HG03354 (cell line): ENCODE measurements around the gene NEDD8.
"Not testable (repeated sequence)": the region's sequence is repeated elsewhere in the genome, so short reads cannot be mapped to it uniquely, and the experiment has no call there.

Source experiments
- ATAC-seq: cut with Tn5 transposase; IDR thresholded peaks from one replicate; pipeline ENCODE4 v1.9.1; 2021; ENCODE audit warnings: mild to moderate bottlenecking; ENCODE audit not compliant: unreplicated experiment, poor library complexity, severe bottlenecking

Gene NEDD8

GRCh38 chr14:24252289-24253124 is 20.3 kb upstream of the NEDD8 start:
- no peak for ATAC-seq

GRCh38 chr14:24251880-24252288 is 19.7 kb upstream of the NEDD8 start:
- ATAC-seq: no peak

- ATAC-seq: no peak
These were observed 18.2 kb upstream of the NEDD8 start for GRCh38 chr14:24250354-24250753.

- no peak for ATAC-seq
These were observed 17.3 kb upstream of the NEDD8 start for GRCh38 chr14:24249230-24250021.

GRCh38 chr14:24247422-24247821 is 15.3 kb upstream of the NEDD8 start:
- ATAC-seq: no peak

- no peak for ATAC-seq
These were observed 14.6 kb upstream of the NEDD8 start for GRCh38 chr14:24246765-24247212.

GRCh38 chr14:24245350-24245749 is 13.2 kb upstream of the NEDD8 start:
- not testable (repeated sequence) for ATAC-seq

- no peak for ATAC-seq
These were observed 11.2 kb upstream of the NEDD8 start for GRCh38 chr14:24243336-24243836.

GRCh38 chr14:24241829-24242443 is 9.8 kb upstream of the NEDD8 start:
- ATAC-seq: peak; percentile 80

GRCh38 chr14:24240110-24240918 is 8.1 kb upstream of the NEDD8 start:
- no peak for ATAC-seq

GRCh38 chr14:24238527-24239037 is 6.4 kb upstream of the NEDD8 start:
- no peak for ATAC-seq

GRCh38 chr14:24238123-24238522 is 6.0 kb upstream of the NEDD8 start:
- no peak for ATAC-seq

- ATAC-seq: no peak
These were observed 5.3 kb upstream of the NEDD8 start for GRCh38 chr14:24237463-24237955.

- no peak for ATAC-seq
These were observed 4.7 kb upstream of the NEDD8 start for GRCh38 chr14:24236689-24237462.

GRCh38 chr14:24235804-24236688 is 3.9 kb upstream of the NEDD8 start:
- ATAC-seq: no peak

- ATAC-seq: no peak
These were observed 2.2 kb upstream of the NEDD8 start for GRCh38 chr14:24234095-24235005.

- no peak for ATAC-seq
These were observed 1.3 kb upstream of the NEDD8 start for GRCh38 chr14:24233538-24233866.
